Left ventricle myocardium inferior (tissue), 1 donor: ENCODE measurements around the gene PLXND1. TPM values are rescaled to one million over a fixed set of nuclear protein-coding genes. Genes with fewer than 3 reads are reported as not detected.

ENCODE experiments used
- DNase-seq: peaks from one replicate; pipeline ENCODE4 v3.0.0-alpha.2; 2020
- H3K27ac ChIP-seq: fragments of 200-600 bp; replicated peaks from 2 replicates; pipeline ENCODE4 v1.8.0; 2021
- H3K27me3 ChIP-seq: fragments of 200-600 bp; 2 replicates; pipeline ENCODE4 v1.8.0; 2021; ENCODE audit warnings: low read depth
- H3K36me3 ChIP-seq: fragments of 200-600 bp; 2 replicates; pipeline ENCODE4 v1.8.0; 2021
- H3K4me1 ChIP-seq: fragments of 200-600 bp; 2 replicates; pipeline ENCODE4 v1.8.0; 2021
- H3K4me3 ChIP-seq: fragments of 200-600 bp; 2 replicates; pipeline ENCODE4 v1.8.0; 2021; ENCODE audit warnings: mild to moderate bottlenecking, moderate library complexity
- H3K9me3 ChIP-seq: fragments of 200-600 bp; replicated peaks from 2 replicates; pipeline ENCODE4 v1.8.0; 2021
- CTCF ChIP-seq: fragments of 200-600 bp; IDR thresholded peaks from 2 replicates; pipeline ENCODE4 v1.8.0; 2021; ENCODE audit warnings: antibody characterized with exemption, mild to moderate bottlenecking, borderline replicate concordance
- intact Hi-C: fragments of 100-400 bp; cut with micrococcal nuclease; formaldehyde crosslinking; loops from one replicate; pipeline ENCODE4 v1.11.0; 2022
- total RNA-seq: library from RNA; stranded (reverse); fragmentation: NEBNext Ultra II Directional; extraction: Animal tissue kit (Norgen Biotek cat#: 25700); gene quantifications from one replicate; pipeline ENCODE4 v1.2.1, GENCODE V29; 2021
- donor health status: DM: no; HTN: yes; CAD: no; lungs with severe emphysema.

The PLXND1 gene
- total RNA-seq, 1 donor from 2014 or later = 45.5 TPM

- peak overlapping the region; percentile 82 for H3K4me3 ChIP-seq
These were observed 4.8 kb downstream of the PLXND1 start for GRCh38 chr3:129601713-129602112.

DNA sequence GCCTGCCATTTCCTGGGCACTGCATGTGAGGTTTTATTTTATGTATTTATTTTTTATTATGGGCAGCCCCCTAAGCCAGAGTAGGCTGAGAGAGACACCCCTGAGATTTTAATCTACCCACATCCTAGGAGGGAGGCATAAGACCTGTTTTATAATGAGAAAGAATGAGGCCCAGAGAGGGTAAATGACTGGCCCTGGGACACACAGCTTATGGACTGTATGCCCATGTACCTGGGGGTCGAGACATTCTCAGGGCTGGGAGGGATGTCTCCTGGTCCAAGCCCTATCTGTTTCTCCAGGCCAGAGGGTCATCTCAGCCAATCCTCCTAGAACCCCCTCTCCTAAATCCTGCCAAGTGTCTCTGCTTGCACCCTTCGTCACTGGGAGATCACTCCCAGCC is 6.1 kb downstream of the PLXND1 start:
- Histone ChIP-seq H3K4me1 (peaks cover 96% of the 10 kb centered on the region), H3K27ac (peak overlapping the region; percentile 96), H3K4me3 (peak overlapping the region; percentile 82), H3K9me3 (no peaks in the 10 kb centered on the region), H3K27me3 (peaks cover 6% of the 10 kb centered on the region), H3K36me3 (no peaks in the 10 kb centered on the region)
- no peak for DNase-seq
- TF ChIP-seq CTCF = no peak
- intact Hi-C loops = no loop called here

More at GRCh38 chr3:129601713-129602112, 4.8 kb downstream of the PLXND1 start:
- Histone ChIP-seq H3K36me3 (no peaks in the 10 kb centered on the region), H3K27me3 (peaks cover 16% of the 10 kb centered on the region), H3K9me3 (no peaks in the 10 kb centered on the region), H3K4me1 (peaks cover 95% of the 10 kb centered on the region), H3K27ac (peak overlapping the region; percentile 96)
- no peak for TF ChIP-seq CTCF
- DNase-seq = no peak
- intact Hi-C loops = no loop called here

DNA sequence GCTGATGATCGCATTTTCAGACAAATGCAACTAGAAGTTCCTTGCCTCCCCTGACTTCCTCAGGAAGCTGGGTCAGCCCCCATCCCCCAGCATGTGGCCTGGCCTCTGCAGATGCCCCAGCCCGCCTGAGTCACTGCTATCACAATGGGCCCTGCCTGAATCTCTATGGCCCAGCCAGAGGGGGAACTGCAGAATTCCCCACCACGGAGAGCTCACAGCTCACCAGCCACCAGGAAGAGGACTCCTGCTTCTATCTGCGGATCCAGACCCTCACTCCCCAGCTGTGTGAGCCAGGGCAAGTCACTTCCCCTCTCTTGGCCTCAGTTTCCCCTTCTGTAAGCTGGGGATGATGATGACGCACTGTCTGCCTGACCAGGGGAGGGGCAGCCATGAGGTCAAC is 6.9 kb downstream of the PLXND1 start:
- H3K9me3 ChIP-seq = no peaks in the 10 kb centered on the region
- intact Hi-C loops = no loop called here
- H3K4me3 ChIP-seq = peak overlapping the region; percentile 82
- peaks cover 98% of the 10 kb centered on the region for H3K4me1 ChIP-seq
- H3K27ac ChIP-seq = peak overlapping the region; percentile 96
- DNase-seq = peak; percentile 71
- no peak for TF ChIP-seq CTCF
- no peaks in the 10 kb centered on the region for H3K27me3 ChIP-seq
- no peaks in the 10 kb centered on the region for H3K36me3 ChIP-seq

DNA sequence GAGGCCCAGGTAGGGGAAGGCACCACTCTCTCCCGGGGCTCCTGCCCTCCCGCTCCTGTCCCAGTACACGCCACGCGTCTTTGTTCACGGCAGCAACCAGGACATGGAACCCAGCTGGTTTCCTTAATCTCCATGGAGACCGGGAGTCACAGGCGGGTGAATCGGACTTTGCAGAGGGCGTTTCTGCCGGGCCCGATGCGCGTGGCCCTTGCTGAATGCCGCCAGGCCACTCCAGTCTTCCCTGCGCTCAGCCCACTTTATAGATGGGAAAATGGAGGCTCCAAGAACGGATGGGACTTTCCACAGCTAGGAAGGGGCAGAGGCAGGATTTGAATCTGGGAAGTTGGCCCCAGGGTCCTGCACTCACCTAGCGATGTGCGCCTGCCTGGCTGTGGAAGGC is 7.4 kb downstream of the PLXND1 start:
- peak overlapping the region; percentile 82 for H3K4me3 ChIP-seq
- no peaks in the 10 kb centered on the region for H3K9me3 ChIP-seq
- no peaks in the 10 kb centered on the region for H3K27me3 ChIP-seq
- TF ChIP-seq CTCF = no peak
- no peaks in the 10 kb centered on the region for H3K36me3 ChIP-seq
- intact Hi-C loops = no loop called here
- peak overlapping the region; percentile 96 for H3K27ac ChIP-seq
- DNase-seq = no peak
- peaks cover 98% of the 10 kb centered on the region for H3K4me1 ChIP-seq

- intact Hi-C loops = no loop called here
- DNase-seq = no peak
- H3K27me3 ChIP-seq = no peaks in the 10 kb centered on the region
- H3K27ac ChIP-seq = peak overlapping the region; percentile 96
- no peak for TF ChIP-seq CTCF
- no peaks in the 10 kb centered on the region for H3K36me3 ChIP-seq
- no peaks in the 10 kb centered on the region for H3K9me3 ChIP-seq
- peak overlapping the region; percentile 82 for H3K4me3 ChIP-seq
- H3K4me1 ChIP-seq = peaks cover 98% of the 10 kb centered on the region
These were observed 8.0 kb downstream of the PLXND1 start for GRCh38 chr3:129598484-129598883.

DNA sequence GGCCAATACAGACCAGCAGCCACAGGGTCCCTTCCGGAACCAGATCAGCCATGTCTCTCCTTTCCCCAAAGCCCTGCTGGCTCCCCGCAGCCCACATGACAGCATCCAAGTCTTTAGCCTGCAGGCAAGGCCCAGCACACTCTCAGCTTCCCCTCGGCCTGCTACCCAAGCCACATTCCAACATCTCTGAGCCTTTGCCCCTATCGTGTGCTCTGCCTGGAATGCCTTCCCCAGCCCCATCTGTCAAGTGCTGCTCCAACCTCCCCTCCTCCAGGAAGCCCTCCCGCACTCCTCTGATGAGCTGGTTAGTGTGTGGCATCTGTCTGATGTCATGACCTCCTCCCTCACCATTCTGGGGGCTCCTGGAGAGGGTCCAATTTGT is 8.5 kb downstream of the PLXND1 start:
- Histone ChIP-seq H3K4me1 (peaks cover 98% of the 10 kb centered on the region), H3K36me3 (no peaks in the 10 kb centered on the region), H3K9me3 (no peaks in the 10 kb centered on the region), H3K4me3 (peak overlapping the region; percentile 82), H3K27ac (peak overlapping the region; percentile 96), H3K27me3 (no peaks in the 10 kb centered on the region)
- TF ChIP-seq CTCF = no peak
- intact Hi-C loops = no loop called here
- DNase-seq = no peak
